ENCODE data around the gene DSG2. TPM values are rescaled to one million over a fixed set of nuclear protein-coding genes. Genes with fewer than 3 reads are reported as not detected.

Gene DSG2
- total and polyA plus RNA-seq, 2 of the 4 experiments (the other 2 are of a cell fraction) = 1.8 to 2.3 TPM

- DNase-seq = no peak
- ATAC-seq (ENCODE audit: low read depth) = no peak
Observed at GRCh38 chr18:31450409-31450808, 47.6 kb upstream of the DSG2 start.

More at GRCh38 chr18:31450409-31450808, 47.6 kb upstream of the DSG2 start:
- Histone ChIP-seq H3K4me1 (ENCODE audit: control insufficient read depth, insufficient read depth, low read length) (no peaks in the 10 kb centered on the region), H3K9me3 (ENCODE audit: control insufficient read depth, insufficient read depth, low read length) (no peaks in the 10 kb centered on the region; the same call in 1 of the 2 replicates), H3K36me3 (ENCODE audit: control insufficient read depth, insufficient read depth, low read length) (no peaks in the 10 kb centered on the region), H3K9me1 (ENCODE audit: insufficient read depth, low read length) (no peaks in the 10 kb centered on the region), H2AK9ac (replicated peaks; ENCODE audit: low read depth, low read length, poor library complexity) (no peak overlapping the region), H4K8ac (ENCODE audit: low read depth in 2 of 2, low read length in 2 of 2) (no peak overlapping the region), H3K9ac (ENCODE audit: low read depth, low read length) (no peak overlapping the region), H2AK5ac (ENCODE audit: low read depth, low read length) (no peak overlapping the region), H2BK15ac (ENCODE audit: low read depth, low read length) (no peak overlapping the region), H3K14ac (replicated peaks; ENCODE audit: low read depth, low read length) (no peak overlapping the region), H2AFZ (replicated peaks; ENCODE audit: low read length, poor library complexity) (no peak overlapping the region), H4K5ac (ENCODE audit: low read depth, low read length) (no peak overlapping the region), H3K27ac (ENCODE audit: insufficient read depth, low read length) (no peak overlapping the region), H3K27me3 (ENCODE audit: control insufficient read depth, insufficient read depth, low read length) (no peaks in the 10 kb centered on the region), H2BK20ac (ENCODE audit: low read depth, low read length) (no peak overlapping the region), H3K79me1 (ENCODE audit: low read depth in 1 of 2, low read length in 2 of 2) (no peaks in the 10 kb centered on the region), H3K23ac (ENCODE audit: low read depth, low read length) (no peak overlapping the region), H3K56ac (ENCODE audit: extremely low read depth, insufficient read depth, low read length) (no peak overlapping the region), H4K20me1 (ENCODE audit: insufficient read depth, low read length) (no peaks in the 10 kb centered on the region), H4K91ac (ENCODE audit: insufficient read depth, low read depth, low read length) (no peak overlapping the region), H2BK5ac (ENCODE audit: low read depth, low read length, poor library complexity, severe bottlenecking) (no peak overlapping the region), H3K4ac (ENCODE audit: low read depth, low read length) (no peak overlapping the region), H3K18ac (ENCODE audit: low read depth, low read length) (no peak overlapping the region), H3K4me2 (ENCODE audit: low read depth, low read length) (no peak overlapping the region), H2BK120ac (ENCODE audit: low read depth, low read length) (no peak overlapping the region), H3K4me3 (ENCODE audit: insufficient read depth, low read depth, low read length) (no peak overlapping the region)
- intact Hi-C loops (cut with micrococcal nuclease) = no loop called here
- in situ Hi-C loops (cut with MboI; ENCODE audit: low sequenced_read_pairs) = no loop called here
- BruUV-seq (replicated peaks) = no TSS peak
- dilution Hi-C loops (cut with HindIII; ENCODE audit: low sequenced_read_pairs, unreplicated experiment) = no loop called here
- no peak for TF ChIP-seq CEBPB (IDR thresholded peaks at IDR 0.05; ENCODE audit: low read depth, low read length)
- TF ChIP-seq MXI1 (IDR thresholded peaks at IDR 0.05; ENCODE audit: borderline replicate concordance, low read depth, low read length) = no peak
- no peak for TF ChIP-seq POLR2A (IDR thresholded peaks at IDR 0.05; ENCODE audit: low read depth, low read length)
- TF ChIP-seq CTCF (conservative IDR thresholded peaks at IDR 0.05; ENCODE audit: low read depth, low read length) = no peak
- TF ChIP-seq NFE2L2 (IDR thresholded peaks at IDR 0.05; ENCODE audit: low read depth, low read length) = no peak
- no peak for TF ChIP-seq SMC3 (IDR thresholded peaks at IDR 0.05; ENCODE audit: low read depth, low read length)
- TF ChIP-seq CHD1 (IDR thresholded peaks at IDR 0.05; ENCODE audit: low read depth, low read length) = no peak
- TF ChIP-seq RAD21 (IDR thresholded peaks at IDR 0.05; ENCODE audit: low read length) = no peak
- no peak for TF ChIP-seq BHLHE40 (IDR thresholded peaks at IDR 0.05; ENCODE audit: low read depth, low read length)
- TF ChIP-seq MAZ (IDR thresholded peaks at IDR 0.05; ENCODE audit: borderline replicate concordance, low read depth, low read length) = no peak
- TF ChIP-seq RCOR1 (IDR thresholded peaks at IDR 0.05; ENCODE audit: insufficient replicate concordance, low read length) = no peak
- no peak for TF ChIP-seq FOS (IDR thresholded peaks at IDR 0.05; ENCODE audit: low read depth, low read length)
- TF ChIP-seq MAFK (IDR thresholded peaks at IDR 0.05; ENCODE audit: low read depth, low read length) = no peak
- TF ChIP-seq USF2 (IDR thresholded peaks at IDR 0.05; ENCODE audit: low read depth, low read length) = no peak
- no peak for TF ChIP-seq RFX5 (IDR thresholded peaks at IDR 0.05; ENCODE audit: low read depth, low read length)
- TF ChIP-seq ELK1 (IDR thresholded peaks at IDR 0.05; ENCODE audit: borderline replicate concordance, low read depth, low read length) = no peak
- ChIA-PET CTCF (no interaction called here), POLR2A (ENCODE audit: unreplicated experiment) (no interaction called here)

Data from IMR-90 (cell line).